H9 (cell line): ENCODE data around the gene CRYAB. TPM values are rescaled to one million over a fixed set of nuclear protein-coding genes. Genes with fewer than 3 reads are reported as not detected.

ENCODE experiments used
- DNase-seq: peaks from one replicate; pipeline ENCODE4 v3.0.0-alpha.2; 2017
- H2AFZ ChIP-seq: one replicate; pipeline ENCODE4 v1.6.1; 2013; ENCODE audit warnings: mild to moderate bottlenecking, low read length, control low read depth, moderate library complexity
- H2AK5ac ChIP-seq: 2 replicates; pipeline ENCODE4 v1.6.1; 2013; ENCODE audit warnings: low read length, control low read depth, mixed read lengths; ENCODE audit not compliant: insufficient read length
- H2BK120ac ChIP-seq: one replicate; pipeline ENCODE4 v1.6.1; 2013; ENCODE audit warnings: low read depth, mild to moderate bottlenecking, low read length, control low read depth, inconsistent platforms; ENCODE audit not compliant: poor library complexity, severe bottlenecking
- H2BK12ac ChIP-seq: 2 replicates; pipeline ENCODE4 v1.6.1; 2013; ENCODE audit warnings: low read length, control low read depth, mixed read lengths, low read depth; ENCODE audit not compliant: insufficient read length
- H2BK15ac ChIP-seq: 2 replicates; pipeline ENCODE4 v1.6.1; 2013; ENCODE audit warnings: low read depth, low read length, control low read depth
- H2BK20ac ChIP-seq: one replicate; pipeline ENCODE4 v1.6.1; 2013; ENCODE audit warnings: low read depth, mild to moderate bottlenecking, low read length, control low read depth, inconsistent platforms; ENCODE audit not compliant: poor library complexity, severe bottlenecking
- H2BK5ac ChIP-seq: 2 replicates; pipeline ENCODE4 v1.6.1; 2013; ENCODE audit warnings: low read length, control low read depth, mixed read lengths; ENCODE audit not compliant: insufficient read length
- H3K14ac ChIP-seq: 2 replicates; pipeline ENCODE4 v1.6.1; 2013; ENCODE audit warnings: low read length, control low read depth; ENCODE audit not compliant: insufficient read depth
- H3K18ac ChIP-seq: 2 replicates; pipeline ENCODE4 v1.6.1; 2013; ENCODE audit warnings: low read depth, mild to moderate bottlenecking, mixed read lengths, low read length, control low read depth; ENCODE audit not compliant: insufficient read length
- H3K23ac ChIP-seq: 2 replicates; pipeline ENCODE4 v1.6.1; 2013; ENCODE audit warnings: low read length, control low read depth, mixed read lengths, low read depth; ENCODE audit not compliant: insufficient read length
- H3K23me2 ChIP-seq: 2 replicates; pipeline ENCODE4 v1.6.1; 2013; ENCODE audit warnings: low read depth, mild to moderate bottlenecking, mixed read lengths, low read length, control low read depth; ENCODE audit not compliant: insufficient read length, poor library complexity, severe bottlenecking
- H3K27ac ChIP-seq: 2 replicates; pipeline ENCODE4 v1.5.1; 2013; ENCODE audit warnings: low read length, control low read depth, mixed read lengths, low read depth; ENCODE audit not compliant: insufficient read length
- H3K27me3 ChIP-seq: 2 replicates; pipeline ENCODE4 v1.6.1; 2013; ENCODE audit warnings: low read length, control low read depth, inconsistent platforms; ENCODE audit not compliant: insufficient read depth
- H3K4ac ChIP-seq: 2 replicates; pipeline ENCODE4 v1.6.1; 2013; ENCODE audit warnings: low read depth, mild to moderate bottlenecking, control low read depth, inconsistent platforms, low read length, moderate library complexity
- H3K4me1 ChIP-seq: 2 replicates; pipeline ENCODE4 v1.6.1; 2013; ENCODE audit warnings: low read length, control low read depth, inconsistent platforms; ENCODE audit not compliant: insufficient read depth
- H3K4me2 ChIP-seq: 2 replicates; pipeline ENCODE4 v1.6.1; 2013; ENCODE audit warnings: low read length, control low read depth, mixed read lengths; ENCODE audit not compliant: insufficient read length, insufficient read depth
- H3K56ac ChIP-seq: 2 replicates; pipeline ENCODE4 v1.6.1; 2013; ENCODE audit warnings: low read depth, mild to moderate bottlenecking, mixed read lengths, low read length, control low read depth; ENCODE audit not compliant: insufficient read length
- H3K79me1 ChIP-seq: 2 replicates; pipeline ENCODE4 v1.6.1; 2013; ENCODE audit warnings: low read depth, mild to moderate bottlenecking, moderate library complexity, low read length, control low read depth, inconsistent platforms; ENCODE audit not compliant: insufficient read depth, poor library complexity, severe bottlenecking
- H3K79me2 ChIP-seq: 2 replicates; pipeline ENCODE4 v1.6.1; 2013; ENCODE audit warnings: low read length, control low read depth, inconsistent platforms; ENCODE audit not compliant: insufficient read depth
- H3K9ac ChIP-seq: 2 replicates; pipeline ENCODE4 v1.6.1; 2013; ENCODE audit warnings: low read length, control low read depth, mixed read lengths; ENCODE audit not compliant: insufficient read length; ENCODE audit errors: extremely low read depth
- H3K9me3 ChIP-seq: one replicate; pipeline ENCODE4 v1.6.1; 2013; ENCODE audit warnings: low read depth, low read length, inconsistent platforms; ENCODE audit not compliant: control insufficient read depth
- H3T11ph ChIP-seq: one replicate; pipeline ENCODE4 v1.6.1; 2013; ENCODE audit warnings: mild to moderate bottlenecking, low read length, control low read depth, inconsistent platforms
- H4K20me1 ChIP-seq: one replicate; pipeline ENCODE4 v1.6.1; 2013; ENCODE audit not compliant: control insufficient read depth, insufficient read length, insufficient read depth
- H4K5ac ChIP-seq: 2 replicates; pipeline ENCODE4 v1.6.1; 2013; ENCODE audit warnings: low read depth, mild to moderate bottlenecking, mixed read lengths, low read length, control low read depth; ENCODE audit not compliant: insufficient read length
- H4K8ac ChIP-seq: replicated peaks from 2 replicates; pipeline ENCODE4 v1.6.1; 2013; ENCODE audit warnings: low read length, control low read depth, mixed read lengths, low read depth; ENCODE audit not compliant: insufficient read length
- H4K91ac ChIP-seq: 2 replicates; pipeline ENCODE4 v1.6.1; 2013; ENCODE audit warnings: low read depth, mild to moderate bottlenecking, moderate library complexity, mixed read lengths, low read length, control low read depth; ENCODE audit not compliant: insufficient read length
- H3K27ac Mint-ChIP-seq, 3 experiments: 2 replicates in 2 of 3; 3 replicates in 1 of 3; pipeline ENCODE4 v1.8.0; 2020 to 2021; ENCODE audit warnings: mixed read lengths in 3 of 3, mild to moderate bottlenecking in 1 of 3, moderate library complexity in 1 of 3
- H3K27me3 Mint-ChIP-seq: 2 replicates; pipeline ENCODE4 v1.8.0; 2021; ENCODE audit warnings: low read depth, mild to moderate bottlenecking, moderate library complexity, mixed read lengths
- H3K36me3 Mint-ChIP-seq, 3 experiments: 2 replicates in 2 of 3; 3 replicates in 1 of 3; pipeline ENCODE4 v1.8.0; 2020 to 2021; ENCODE audit warnings: low read depth in 3 of 3, mixed read lengths in 3 of 3; ENCODE audit not compliant: insufficient read depth in 1 of 3
- H3K4me1 Mint-ChIP-seq, 2 experiments: 2 replicates each; pipeline ENCODE4 v1.8.0; 2020; ENCODE audit warnings: mixed read lengths in 2 of 2
- H3K4me3 Mint-ChIP-seq, 2 experiments: 2 replicates in 1 of 2; 3 replicates in 1 of 2; pipeline ENCODE4 v1.8.0; 2020 to 2021; ENCODE audit warnings: mild to moderate bottlenecking in 2 of 2, mixed read lengths in 2 of 2, moderate library complexity in 1 of 2
- H3K9me3 Mint-ChIP-seq, 2 experiments: 2 replicates in 1 of 2; 3 replicates in 1 of 2; pipeline ENCODE4 v1.8.0; 2020; ENCODE audit warnings: mild to moderate bottlenecking in 2 of 2, mixed read lengths in 2 of 2, moderate library complexity in 1 of 2
- CTCF ChIP-seq: fragments of 200-600 bp; sonication (generic); conservative IDR thresholded peaks from 3 replicates; pipeline ENCODE4 v1.8.0; 2021; ENCODE audit warnings: antibody characterized with exemption, mild to moderate bottlenecking
- WGBS: extraction: QIAGEN DNeasy Blood & Tissue Kit; methylation state at CpG from one replicate; pipeline ENCODE4 v1.1.7; 2013; ENCODE audit warnings: missing lambda C conversion rate, low lambda C conversion rate, mixed read lengths; ENCODE audit not compliant: insufficient read length; ENCODE audit errors: extremely low coverage; 5-methylcytosine and 5-hydroxymethylcytosine counted together
- total RNA-seq: library from RNA; stranded (reverse); gene quantifications from 2 replicates; pipeline ENCODE4 v1.2.1, GENCODE V29; 2021

Gene CRYAB
- total RNA-seq, 1 experiment from 2014 or later = not detected

- no peak overlapping the region for H2BK120ac ChIP-seq
- WGBS = no CpG with 5 or more reads among the region's 5 CpGs
- no peak overlapping the region for H3K18ac ChIP-seq
- Mint-ChIP-seq H3K27ac (no peak overlapping the region), H3K4me1 (peaks cover 16 to 30% of the 10 kb centered on the region in 2 experiments), H3K27me3 (no peaks in the 10 kb centered on the region), H3K9me3 (0 out of 5 replicates have a peak, but pooled peaks cover 0 to 2% of the 10 kb centered on the region in 2 experiments), H3K36me3 (no peaks in the 10 kb centered on the region; a peak in 1 of 7 replicates), H3K4me3 (no peak overlapping the region)
- 0 out of 2 replicates have a peak, but pooled peaks cover 2% of the 10 kb centered on the region for H3K4me1 ChIP-seq
- H3K9ac ChIP-seq = no peak overlapping the region
- H3K27ac ChIP-seq = no peak overlapping the region
- H3K27me3 ChIP-seq = no peaks in the 10 kb centered on the region
- no peak overlapping the region for H2BK15ac ChIP-seq
- no peak overlapping the region for H3T11ph ChIP-seq
- no peak overlapping the region for H3K56ac ChIP-seq
- H2BK12ac ChIP-seq = no peak overlapping the region
- H4K8ac ChIP-seq = no peak overlapping the region
- H3K14ac ChIP-seq = no peak overlapping the region
- no peaks in the 10 kb centered on the region for H3K79me1 ChIP-seq
- no peaks in the 10 kb centered on the region for H3K79me2 ChIP-seq
- TF ChIP-seq CTCF = no peak
- no peak overlapping the region for H2BK5ac ChIP-seq
- no peaks in the 10 kb centered on the region for H3K23me2 ChIP-seq
- no peak overlapping the region for H2AFZ ChIP-seq
- no peaks in the 10 kb centered on the region for H4K20me1 ChIP-seq
- H3K4ac ChIP-seq = no peak overlapping the region
- H3K23ac ChIP-seq = no peak overlapping the region
- H4K5ac ChIP-seq = no peak overlapping the region
- H2BK20ac ChIP-seq = no peak overlapping the region
- no peak overlapping the region for H4K91ac ChIP-seq
- H3K4me2 ChIP-seq = no peak overlapping the region
- H3K9me3 ChIP-seq = no peaks in the 10 kb centered on the region
- H2AK5ac ChIP-seq = no peak overlapping the region
- no peak for DNase-seq
Observed at GRCh38 chr11:111908639-111909305, 2.8 kb downstream of the CRYAB start.
